Measurements from ENCODE around the gene MSS51. TPM values are rescaled to one million over a fixed set of nuclear protein-coding genes. Genes with fewer than 3 reads are reported as not detected.
A peak's percentile ranks its signal among the peaks of the same experiment; 100 is the strongest.

Gene MSS51
- total RNA-seq, 1 experiment from 2014 or later: 3.2 TPM

DNA sequence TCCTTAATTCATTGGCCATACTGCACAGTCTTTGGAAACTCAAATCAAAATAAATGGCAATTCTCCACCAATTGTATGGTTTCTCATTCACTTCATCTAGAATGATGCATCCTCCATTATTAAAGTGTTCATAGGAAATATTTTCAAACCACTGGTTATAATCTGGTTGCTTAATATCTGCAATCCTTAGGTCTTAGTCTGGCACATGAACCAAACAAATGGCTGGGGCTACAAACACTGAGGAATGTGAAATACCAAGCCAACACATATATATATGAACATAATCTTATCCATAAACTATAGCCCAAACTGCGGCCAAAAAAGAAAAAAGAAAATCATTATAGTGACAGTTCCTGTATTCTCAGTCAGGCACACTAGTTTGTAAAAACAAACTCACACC lies 5.7 kb upstream of the MSS51 start:
- BruUV-seq (replicated peaks): no TSS peak
- peak overlapping the region; percentile 1; the same call in 1 of the 2 replicates for H3K4me2 ChIP-seq (ENCODE audit: low read length)

DNA sequence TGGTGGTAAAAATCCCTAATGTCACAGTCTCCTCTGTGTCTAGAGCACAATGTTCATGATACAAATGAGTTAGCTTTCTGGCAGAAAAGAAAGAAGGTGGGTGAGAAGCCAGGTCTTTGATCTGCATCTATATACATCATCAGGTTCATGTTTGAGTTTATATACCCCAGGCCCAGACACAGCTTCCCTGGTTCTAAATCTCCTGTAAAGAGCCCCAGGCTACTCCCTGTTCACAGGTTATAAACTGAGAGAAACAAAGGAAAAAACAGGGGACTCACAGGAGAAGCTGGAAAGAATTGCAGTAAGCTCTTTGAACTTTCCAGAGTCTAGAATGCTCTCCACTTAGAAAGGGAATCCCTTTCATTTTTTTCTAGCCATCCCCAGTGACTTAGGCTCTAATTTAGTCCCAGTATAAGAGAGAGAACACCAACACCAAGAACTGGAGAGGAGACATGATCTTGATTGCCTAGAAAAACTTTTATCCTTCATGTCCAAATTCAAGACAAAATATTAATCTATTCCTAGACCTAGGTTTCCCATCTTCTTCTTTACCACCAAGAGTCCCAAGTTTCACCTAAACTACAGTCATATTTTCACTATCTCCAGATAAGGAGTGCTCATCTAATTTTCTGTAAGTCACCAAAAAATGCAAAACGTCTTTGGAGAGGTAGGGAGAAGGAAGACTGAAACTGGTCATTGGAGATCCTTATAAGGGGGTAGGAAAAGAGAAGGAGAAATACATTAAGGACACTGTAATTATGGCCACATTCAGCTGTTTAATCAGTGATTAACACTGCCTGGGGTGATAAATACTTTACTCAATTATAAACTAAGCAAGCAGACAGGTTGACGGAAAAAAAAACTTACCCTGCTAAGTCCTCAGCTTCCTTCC lies 469 bp downstream of the MSS51 start:
- no peaks in the 10 kb centered on the region for H3K4me1 ChIP-seq (ENCODE audit: insufficient read depth, low read length)
- H3K27me3 ChIP-seq (ENCODE audit: low read length): no peaks in the 10 kb centered on the region
- no TSS peak for BruUV-seq (replicated peaks)
- TF ChIP-seq EZH2phosphoT487 (IDR thresholded peaks at IDR 0.05; ENCODE audit: borderline replicate concordance, low read length): no peak
- TF ChIP-seq, protein P1, sequence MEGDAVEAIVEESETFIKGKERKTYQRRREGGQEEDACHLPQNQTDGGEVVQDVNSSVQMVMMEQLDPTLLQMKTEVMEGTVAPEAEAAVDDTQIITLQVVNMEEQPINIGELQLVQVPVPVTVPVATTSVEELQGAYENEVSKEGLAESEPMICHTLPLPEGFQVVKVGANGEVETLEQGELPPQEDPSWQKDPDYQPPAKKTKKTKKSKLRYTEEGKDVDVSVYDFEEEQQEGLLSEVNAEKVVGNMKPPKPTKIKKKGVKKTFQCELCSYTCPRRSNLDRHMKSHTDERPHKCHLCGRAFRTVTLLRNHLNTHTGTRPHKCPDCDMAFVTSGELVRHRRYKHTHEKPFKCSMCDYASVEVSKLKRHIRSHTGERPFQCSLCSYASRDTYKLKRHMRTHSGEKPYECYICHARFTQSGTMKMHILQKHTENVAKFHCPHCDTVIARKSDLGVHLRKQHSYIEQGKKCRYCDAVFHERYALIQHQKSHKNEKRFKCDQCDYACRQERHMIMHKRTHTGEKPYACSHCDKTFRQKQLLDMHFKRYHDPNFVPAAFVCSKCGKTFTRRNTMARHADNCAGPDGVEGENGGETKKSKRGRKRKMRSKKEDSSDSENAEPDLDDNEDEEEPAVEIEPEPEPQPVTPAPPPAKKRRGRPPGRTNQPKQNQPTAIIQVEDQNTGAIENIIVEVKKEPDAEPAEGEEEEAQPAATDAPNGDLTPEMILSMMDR (conservative IDR thresholded peaks at IDR 0.05; ENCODE audit: low read depth, low read length): no peak
- TF ChIP-seq EZH2 (IDR thresholded peaks at IDR 0.05; ENCODE audit: low read length, unreplicated experiment): no peak
- H3K4me3 ChIP-seq (ENCODE audit: low read length): no peak overlapping the region
- H3K36me3 ChIP-seq (ENCODE audit: low read depth, low read length): peaks cover 4% of the 10 kb centered on the region; the same call in 1 of the 2 replicates
- CTCF ChIA-PET: no interaction called here
- DNase-seq (no peak), ATAC-seq (peak; percentile 21)
- no peaks in the 10 kb centered on the region for H4K20me1 ChIP-seq (ENCODE audit: low read length)
- intact Hi-C loops (cut with micrococcal nuclease): no loop called here
- no peaks in the 10 kb centered on the region for H3K79me2 ChIP-seq (ENCODE audit: low read length)
- H2AFZ ChIP-seq (ENCODE audit: low read length): no peak overlapping the region
- POLR2A ChIA-PET (ENCODE audit: unreplicated experiment): no interaction called here
- H3K9ac ChIP-seq (ENCODE audit: low read length): no peak overlapping the region
- no peak overlapping the region for H3K27ac ChIP-seq (ENCODE audit: low read length)
- no peaks in the 10 kb centered on the region for H3K9me2 ChIP-seq (replicated peaks; ENCODE audit: low read length)
- H3K9me3 ChIP-seq (ENCODE audit: low read length): no peaks in the 10 kb centered on the region
- H3K4me2 ChIP-seq (ENCODE audit: low read length): no peak overlapping the region
- no peaks in the 10 kb centered on the region for H3F3A ChIP-seq (ENCODE audit: low read length, unreplicated experiment)

More for the DNA sequence above, 5.7 kb upstream of the MSS51 start:
- Histone ChIP-seq H3K79me2 (ENCODE audit: low read length) (no peaks in the 10 kb centered on the region), H3K4me1 (ENCODE audit: insufficient read depth, low read length) (peaks cover 15% of the 10 kb centered on the region), H4K20me1 (ENCODE audit: low read length) (no peaks in the 10 kb centered on the region), H3K9me3 (ENCODE audit: low read length) (no peaks in the 10 kb centered on the region), H3K27me3 (ENCODE audit: low read length) (no peaks in the 10 kb centered on the region), H3K36me3 (ENCODE audit: low read depth, low read length) (peaks cover 8% of the 10 kb centered on the region; the same call in 1 of the 2 replicates), H3K4me3 (ENCODE audit: low read length) (no peak overlapping the region), H3F3A (ENCODE audit: low read length, unreplicated experiment) (no peaks in the 10 kb centered on the region), H2AFZ (ENCODE audit: low read length) (no peak overlapping the region), H3K9ac (ENCODE audit: low read length) (no peak overlapping the region), H3K27ac (ENCODE audit: low read length) (no peak overlapping the region), H3K9me2 (replicated peaks; ENCODE audit: low read length) (no peaks in the 10 kb centered on the region)
- no peak for ATAC-seq
- CTCF ChIA-PET: interaction anchor here (0.6 kb wide), 1 partner anchor 69 kb away, joined by 3 read pairs; no protein-coding TSS in a partner anchor
- no peak for DNase-seq
- intact Hi-C loops (cut with micrococcal nuclease): loop anchor here (1.0 kb wide), 1 partner anchor 41 kb away; no protein-coding TSS in a partner anchor
- POLR2A ChIA-PET (ENCODE audit: unreplicated experiment): no interaction called here
- TF ChIP-seq EZH2 (IDR thresholded peaks at IDR 0.05; ENCODE audit: low read length, unreplicated experiment) (no peak), EZH2phosphoT487 (IDR thresholded peaks at IDR 0.05; ENCODE audit: borderline replicate concordance, low read length) (no peak)
- TF ChIP-seq, protein P1 (conservative IDR thresholded peaks at IDR 0.05; ENCODE audit: low read depth, low read length): no peak

DNA sequence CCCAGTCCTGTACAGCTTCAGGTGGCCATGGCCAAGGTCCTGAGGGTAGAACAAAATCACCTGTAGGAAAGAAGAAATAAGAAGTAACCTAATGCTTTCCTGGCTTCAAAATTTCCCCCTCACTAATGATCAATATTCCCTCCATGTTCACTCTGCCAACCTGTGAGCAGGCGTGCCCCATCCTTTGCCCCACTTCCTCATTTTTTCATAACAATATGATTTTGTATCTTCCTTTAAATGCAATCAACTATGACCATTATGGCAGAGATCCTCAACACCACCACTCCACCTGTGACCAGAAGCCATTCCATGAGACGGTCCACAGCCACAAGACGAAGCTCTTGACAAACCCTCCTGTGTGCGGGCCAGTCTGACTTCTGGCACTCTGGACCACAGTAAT lies 7.0 kb downstream of the MSS51 start:
- Histone ChIP-seq H3K9me3 (ENCODE audit: low read length) (no peaks in the 10 kb centered on the region), H3F3A (ENCODE audit: low read length, unreplicated experiment) (no peaks in the 10 kb centered on the region), H3K4me1 (ENCODE audit: insufficient read depth, low read length) (no peaks in the 10 kb centered on the region), H2AFZ (ENCODE audit: low read length) (no peak overlapping the region), H3K27me3 (ENCODE audit: low read length) (no peaks in the 10 kb centered on the region), H3K79me2 (ENCODE audit: low read length) (no peaks in the 10 kb centered on the region), H3K4me2 (ENCODE audit: low read length) (no peak overlapping the region), H3K36me3 (ENCODE audit: low read depth, low read length) (0 out of 2 replicates have a peak, but pooled peaks cover 8% of the 10 kb centered on the region), H3K27ac (ENCODE audit: low read length) (no peak overlapping the region), H3K9me2 (replicated peaks; ENCODE audit: low read length) (no peaks in the 10 kb centered on the region), H3K4me3 (ENCODE audit: low read length) (no peak overlapping the region), H4K20me1 (ENCODE audit: low read length) (no peaks in the 10 kb centered on the region), H3K9ac (ENCODE audit: low read length) (no peak overlapping the region)
- POLR2A ChIA-PET (ENCODE audit: unreplicated experiment): no interaction called here
- DNase-seq: no peak
- no TSS peak for BruUV-seq (replicated peaks)
- no peak for TF ChIP-seq EZH2 (IDR thresholded peaks at IDR 0.05; ENCODE audit: low read length, unreplicated experiment)
- TF ChIP-seq, protein P1 (conservative IDR thresholded peaks at IDR 0.05; ENCODE audit: low read depth, low read length): no peak
- TF ChIP-seq EZH2phosphoT487 (IDR thresholded peaks at IDR 0.05; ENCODE audit: borderline replicate concordance, low read length): no peak
- intact Hi-C loops (cut with micrococcal nuclease): no loop called here
- CTCF ChIA-PET: no interaction called here
- no peak for ATAC-seq

Measured in PC-3 (cell line).